ENCODE measurements around the gene ACSS1.

- TF ChIP-seq, protein P1, sequence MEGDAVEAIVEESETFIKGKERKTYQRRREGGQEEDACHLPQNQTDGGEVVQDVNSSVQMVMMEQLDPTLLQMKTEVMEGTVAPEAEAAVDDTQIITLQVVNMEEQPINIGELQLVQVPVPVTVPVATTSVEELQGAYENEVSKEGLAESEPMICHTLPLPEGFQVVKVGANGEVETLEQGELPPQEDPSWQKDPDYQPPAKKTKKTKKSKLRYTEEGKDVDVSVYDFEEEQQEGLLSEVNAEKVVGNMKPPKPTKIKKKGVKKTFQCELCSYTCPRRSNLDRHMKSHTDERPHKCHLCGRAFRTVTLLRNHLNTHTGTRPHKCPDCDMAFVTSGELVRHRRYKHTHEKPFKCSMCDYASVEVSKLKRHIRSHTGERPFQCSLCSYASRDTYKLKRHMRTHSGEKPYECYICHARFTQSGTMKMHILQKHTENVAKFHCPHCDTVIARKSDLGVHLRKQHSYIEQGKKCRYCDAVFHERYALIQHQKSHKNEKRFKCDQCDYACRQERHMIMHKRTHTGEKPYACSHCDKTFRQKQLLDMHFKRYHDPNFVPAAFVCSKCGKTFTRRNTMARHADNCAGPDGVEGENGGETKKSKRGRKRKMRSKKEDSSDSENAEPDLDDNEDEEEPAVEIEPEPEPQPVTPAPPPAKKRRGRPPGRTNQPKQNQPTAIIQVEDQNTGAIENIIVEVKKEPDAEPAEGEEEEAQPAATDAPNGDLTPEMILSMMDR (IDR thresholded peaks at IDR 0.05) = no peak
- TF ChIP-seq POLR2A (IDR thresholded peaks at IDR 0.05) = no peak
Measured at GRCh38 chr20:24987244-24987643, 70.7 kb downstream of the ACSS1 start.
